Activated CD4-positive, alpha-beta T cell treated with anti-CD3 and anti-CD28 coated beads for 1 hour (primary cell): ENCODE results near the gene MCHR1.
"Not testable (repeated sequence)": the region's sequence is repeated elsewhere in the genome, so short reads cannot be mapped to it uniquely, and the experiment has no call there.

Experiments
- DNase-seq: peaks from one replicate; pipeline ENCODE4 v3.0.0-alpha.2; 2020

Gene MCHR1

DNA sequence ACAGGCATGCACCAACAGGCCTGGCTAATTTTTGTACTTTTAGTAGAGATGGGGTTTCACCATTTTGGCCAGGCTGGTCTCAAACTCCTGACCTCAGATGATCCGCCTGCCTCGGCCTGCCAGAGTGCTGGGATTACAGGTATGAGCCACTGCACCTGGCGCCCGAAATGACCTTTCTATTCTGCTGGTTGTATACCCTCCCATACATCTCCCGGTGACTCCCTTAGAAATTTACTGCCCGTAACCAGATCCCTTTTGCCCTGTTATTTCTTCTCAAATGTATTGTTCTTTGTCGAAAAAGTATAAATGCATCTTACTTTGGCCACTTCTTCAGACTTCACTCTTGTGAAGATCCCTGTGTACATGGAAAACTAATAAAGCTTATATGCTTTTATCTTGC, 22.0 kb downstream of the MCHR1 start:
- DNase-seq = no peak

DNA sequence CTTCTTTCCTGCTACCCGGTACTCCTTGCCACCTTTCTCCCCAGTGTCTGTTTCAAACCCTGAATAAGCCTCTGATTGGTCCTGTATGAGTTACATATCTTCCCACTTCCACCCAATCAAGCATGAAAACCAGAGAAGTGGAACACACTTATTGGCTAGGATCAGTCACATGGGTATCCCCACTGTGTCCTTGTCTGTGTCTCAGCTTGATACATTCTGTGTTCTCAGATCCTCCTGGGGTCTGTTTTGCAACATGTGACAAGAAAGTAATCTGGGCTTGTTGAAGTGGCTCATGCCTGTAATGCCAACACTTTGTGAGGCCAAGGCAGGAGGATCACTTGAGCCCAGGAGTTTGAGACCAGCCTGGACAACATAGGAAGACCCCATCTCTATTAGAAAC, 23.9 kb downstream of the MCHR1 start:
- DNase-seq = no peak

DNA sequence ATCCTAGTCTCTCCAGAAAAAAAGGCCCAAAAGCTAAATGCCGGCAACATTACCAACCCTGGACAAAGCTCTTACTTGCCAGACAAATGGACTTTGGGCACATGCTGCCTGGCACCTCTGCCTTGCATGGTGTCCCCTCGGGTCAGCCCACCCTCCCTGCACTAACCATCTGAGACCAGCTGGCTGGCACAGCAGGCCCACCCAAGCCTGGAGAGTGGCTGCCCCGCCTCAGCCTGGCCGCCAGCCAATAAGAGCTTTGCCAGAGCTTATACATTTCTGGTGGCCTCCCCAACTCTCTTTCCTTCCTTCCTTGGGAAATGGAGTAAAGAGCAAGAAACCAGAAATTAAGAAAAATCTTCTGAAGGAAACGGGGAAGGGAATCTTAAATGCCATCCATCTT, 24.5 kb downstream of the MCHR1 start:
- no peak for DNase-seq

DNA sequence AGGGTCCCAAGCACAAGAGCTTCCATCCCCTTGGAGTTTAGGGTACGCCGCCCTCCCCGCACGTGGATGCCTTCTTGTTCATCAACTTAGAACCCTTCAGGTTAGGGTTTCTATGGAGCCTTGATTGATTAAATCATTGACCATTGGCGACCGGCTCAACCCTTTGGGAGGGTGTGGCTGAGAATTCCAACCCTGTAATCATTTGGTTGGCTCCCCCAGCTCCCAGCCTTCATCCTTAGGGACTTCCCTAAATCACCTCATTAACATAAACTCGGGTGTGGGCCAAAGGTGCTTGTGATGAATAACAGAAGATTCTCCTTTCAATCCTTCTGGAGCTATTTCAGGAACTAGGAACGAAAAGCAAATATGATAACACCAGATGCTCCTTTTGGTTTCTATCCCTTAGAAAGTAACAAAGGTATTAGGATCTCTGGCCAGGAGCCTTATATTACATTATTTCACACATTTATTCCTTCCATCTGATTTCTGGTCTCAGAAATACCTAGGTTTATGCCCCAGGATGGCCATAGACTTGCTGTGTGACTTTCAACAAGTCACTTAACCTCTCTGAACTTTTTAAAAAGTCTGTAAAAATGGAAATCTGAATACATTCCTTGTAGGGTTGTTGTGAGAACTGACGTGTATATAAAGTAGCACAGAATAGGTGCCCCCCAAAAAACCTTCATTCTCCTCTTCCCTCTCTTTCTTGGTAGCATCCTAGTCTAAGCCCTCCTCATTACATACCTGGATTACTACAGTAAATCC, 26.8 kb downstream of the MCHR1 start:
- DNase-seq = no peak

DNA sequence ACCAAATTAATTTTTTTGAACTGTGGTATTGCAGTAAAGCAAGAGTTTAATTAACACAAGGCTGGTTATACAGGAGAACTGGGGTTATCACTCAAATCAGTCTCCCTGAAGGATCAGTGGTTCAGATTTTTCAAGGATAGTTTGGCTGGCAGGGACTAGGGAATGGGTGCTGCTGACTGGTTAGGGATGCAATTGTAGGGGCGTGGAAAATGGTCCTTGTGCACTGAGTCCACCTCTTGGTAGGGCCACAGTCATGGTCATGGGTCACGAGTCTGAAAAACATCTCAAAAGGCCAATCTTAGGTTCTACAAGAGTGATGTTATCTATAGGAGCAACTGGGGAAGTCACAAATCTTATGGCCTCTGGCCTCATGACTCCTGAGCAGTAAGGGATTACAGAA, 27.9 kb downstream of the MCHR1 start:
- no peak for DNase-seq

DNA sequence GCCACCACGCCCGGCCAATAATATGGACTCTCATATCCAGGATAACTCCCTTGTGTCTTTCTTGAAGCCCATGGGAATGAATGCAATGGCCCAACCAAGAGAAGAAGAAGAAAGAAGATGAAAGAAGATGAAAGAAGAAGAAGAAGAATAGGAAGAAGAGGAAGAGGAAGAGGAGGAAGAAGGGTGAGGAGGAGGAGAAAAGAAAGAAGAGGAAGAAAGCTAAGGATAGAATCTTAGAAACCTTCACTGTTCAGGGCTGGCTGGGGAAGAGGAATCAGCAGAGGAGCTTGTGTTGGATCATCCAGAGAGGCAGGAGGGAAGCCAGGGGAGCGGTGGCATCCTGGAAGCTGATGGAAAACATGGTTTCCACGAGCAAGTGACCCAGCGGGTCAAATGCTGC, 28.9 kb downstream of the MCHR1 start:
- DNase-seq = no peak

DNA sequence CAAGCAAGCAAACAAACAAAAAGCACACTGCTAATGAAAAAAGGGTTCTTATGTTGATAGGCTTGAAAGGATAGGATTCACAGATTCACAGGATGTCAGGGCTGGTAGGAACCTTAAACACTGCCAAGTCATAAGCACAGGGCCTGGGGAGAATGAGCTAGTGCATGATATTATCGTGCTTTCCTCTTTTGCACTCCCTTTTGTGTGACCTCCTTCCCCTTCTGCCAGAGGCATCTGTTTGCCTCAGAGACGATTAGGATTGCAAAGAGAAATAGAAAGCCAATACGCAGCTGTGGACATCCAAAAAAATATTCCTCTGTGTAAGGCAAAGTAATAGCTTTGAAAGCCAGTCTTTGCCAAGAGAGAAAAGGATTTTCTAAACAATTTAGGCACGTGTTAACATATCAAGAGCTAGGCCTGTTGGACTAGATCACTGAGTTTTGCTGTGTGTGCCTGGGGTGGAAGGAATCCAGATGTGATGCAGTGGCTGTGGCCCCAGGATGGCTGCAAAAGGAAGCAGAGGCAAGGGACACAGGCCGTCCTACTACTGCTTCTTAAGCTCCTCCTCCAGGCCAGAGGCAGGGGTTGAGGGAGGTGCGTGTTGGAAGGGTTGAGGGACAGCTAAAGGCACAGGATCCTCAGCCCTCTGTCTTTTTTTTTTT, 30.6 kb downstream of the MCHR1 start:
- no peak for DNase-seq

DNA sequence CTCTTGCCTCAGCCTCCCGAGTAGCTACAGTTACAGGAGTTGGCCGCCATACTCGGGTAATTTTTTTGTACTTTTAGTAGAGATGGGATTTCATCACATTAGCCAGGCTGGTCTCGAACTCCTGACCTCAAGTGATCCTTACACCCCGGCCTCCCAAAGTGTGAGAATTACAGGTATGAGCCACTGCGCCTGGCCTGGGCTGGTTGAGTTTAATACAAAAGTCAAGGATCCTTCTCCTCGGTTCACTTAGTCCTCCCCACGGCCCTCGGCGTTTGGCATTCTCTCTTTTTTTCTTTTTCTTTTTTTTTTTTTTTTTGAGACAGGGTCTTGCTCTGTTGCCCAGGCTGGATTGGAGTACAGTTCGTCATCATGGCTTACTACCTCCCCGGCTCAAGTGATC, 33.0 kb downstream of the MCHR1 start:
- no peak for DNase-seq

DNA sequence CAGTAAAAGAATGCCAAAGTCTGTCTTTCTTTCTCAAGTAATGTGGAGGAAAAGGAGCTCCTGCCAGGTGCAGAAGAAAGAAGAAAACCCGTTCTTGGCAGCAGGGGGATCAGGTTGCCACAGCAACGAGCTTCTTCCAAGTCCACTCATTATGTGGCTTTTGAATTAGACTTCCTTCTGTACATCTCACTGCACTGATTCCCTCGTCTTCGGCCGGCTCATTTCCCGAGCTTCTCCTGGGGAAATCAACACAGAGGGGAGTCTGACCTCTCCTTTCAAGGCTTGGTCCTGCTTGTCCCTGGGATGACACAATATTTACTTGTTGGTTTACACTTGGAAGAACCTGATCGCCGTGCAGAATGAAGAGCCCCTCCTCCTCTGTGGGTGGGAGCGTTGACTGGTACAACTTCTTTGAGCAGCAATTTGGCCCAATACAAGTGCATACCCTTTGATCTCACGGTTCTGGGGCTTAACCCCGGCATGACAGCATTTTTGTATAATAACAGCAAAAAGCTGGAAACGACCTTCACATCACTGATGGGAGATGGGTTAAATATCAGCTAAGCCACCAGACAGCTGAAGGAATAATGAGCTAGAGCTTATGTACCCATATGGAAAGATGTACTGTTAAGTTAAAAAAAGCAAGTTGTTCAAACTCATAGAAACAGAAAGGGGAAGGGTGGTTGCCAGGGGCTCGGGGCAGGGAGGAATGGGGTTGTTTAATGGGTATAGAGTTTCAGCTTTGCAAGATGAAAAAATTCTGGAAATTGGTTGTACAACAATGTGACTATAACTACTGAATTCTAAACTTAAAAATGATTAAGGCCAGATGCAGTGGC, 35.4 kb downstream of the MCHR1 start:
- DNase-seq = no peak

DNA sequence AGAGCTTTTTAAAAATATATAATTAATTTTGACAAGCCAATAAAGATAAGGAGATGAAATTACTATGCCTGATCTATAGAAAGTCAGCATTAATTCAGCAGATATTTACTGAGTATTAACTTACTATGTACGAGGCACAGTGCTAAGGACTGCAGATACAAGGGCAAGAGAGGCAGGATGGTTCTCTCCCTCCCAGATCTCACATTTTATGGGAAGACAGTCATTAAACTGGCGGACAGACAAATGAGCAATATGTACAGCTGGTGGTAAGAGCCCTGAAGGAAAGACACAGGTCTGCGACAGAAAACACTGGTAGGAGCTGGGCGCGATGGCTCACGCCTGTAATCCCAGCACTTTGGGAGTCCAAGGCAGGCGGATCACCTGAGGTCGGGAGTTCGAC, 36.8 kb downstream of the MCHR1 start:
- no peak for DNase-seq

DNA sequence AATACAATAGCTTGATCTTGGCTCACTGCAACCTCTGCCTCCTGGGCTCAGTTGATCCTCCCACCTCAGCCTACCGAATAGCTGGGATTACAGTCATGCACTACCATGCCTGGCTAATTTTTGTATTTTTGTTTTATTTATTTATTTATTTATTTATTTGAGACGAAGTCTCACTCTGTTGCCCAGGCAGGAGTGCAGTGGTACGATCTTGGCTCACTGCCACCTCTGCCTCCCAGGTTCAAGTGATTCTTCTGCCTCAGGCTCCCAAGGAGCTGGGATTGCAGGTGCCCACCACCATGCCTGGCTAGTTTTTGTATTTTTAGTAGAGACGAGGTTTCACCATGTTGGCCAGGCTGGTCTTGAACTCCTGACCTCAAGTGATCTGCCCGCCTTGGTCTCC, 38.4 kb downstream of the MCHR1 start:
- DNase-seq = not testable (repeated sequence)

DNA sequence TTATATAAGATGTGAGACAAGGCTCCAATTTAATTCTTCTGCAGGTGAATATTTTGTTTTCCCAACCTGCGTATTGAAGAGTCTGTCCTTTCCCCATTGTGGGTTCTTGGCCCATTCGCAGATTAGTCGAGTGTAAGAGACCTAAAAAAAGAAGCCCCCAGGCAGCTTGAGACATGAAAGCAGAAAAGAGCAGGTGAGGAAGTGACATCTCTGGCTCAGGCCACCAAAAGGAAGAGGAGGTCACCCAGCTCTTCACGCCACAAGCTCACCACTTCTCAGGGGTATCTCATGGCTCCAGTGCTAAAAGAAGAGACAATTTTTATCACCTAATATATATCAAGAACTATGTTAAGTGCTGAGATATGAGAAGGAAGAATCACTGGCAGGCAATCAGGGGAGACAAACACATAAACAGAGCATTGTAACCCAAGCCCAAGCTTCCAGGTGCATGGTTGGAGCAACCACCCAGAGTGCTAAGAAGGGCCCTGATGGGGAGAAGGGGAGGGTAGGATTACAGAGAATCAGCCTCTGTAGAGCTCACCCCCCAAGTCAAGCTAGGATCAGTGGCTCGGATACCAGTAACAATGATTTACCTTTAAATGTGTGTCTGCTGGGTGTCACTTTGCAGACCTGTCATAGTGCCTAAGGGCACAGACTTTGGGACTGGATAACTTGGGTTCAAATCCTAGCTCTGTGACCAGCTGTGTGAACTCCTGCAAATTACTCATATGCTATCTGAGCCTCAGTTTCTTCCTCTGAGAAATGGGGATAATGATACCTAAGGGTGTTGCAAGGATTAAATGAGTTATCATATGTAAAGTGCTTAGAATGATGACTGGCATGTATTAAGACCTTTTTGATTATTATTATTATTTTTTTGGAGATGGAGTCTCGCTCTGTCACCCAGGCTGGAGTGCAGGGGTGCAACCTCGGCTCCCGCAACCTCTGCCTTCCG, 39.2 kb downstream of the MCHR1 start:
- no peak for DNase-seq

DNA sequence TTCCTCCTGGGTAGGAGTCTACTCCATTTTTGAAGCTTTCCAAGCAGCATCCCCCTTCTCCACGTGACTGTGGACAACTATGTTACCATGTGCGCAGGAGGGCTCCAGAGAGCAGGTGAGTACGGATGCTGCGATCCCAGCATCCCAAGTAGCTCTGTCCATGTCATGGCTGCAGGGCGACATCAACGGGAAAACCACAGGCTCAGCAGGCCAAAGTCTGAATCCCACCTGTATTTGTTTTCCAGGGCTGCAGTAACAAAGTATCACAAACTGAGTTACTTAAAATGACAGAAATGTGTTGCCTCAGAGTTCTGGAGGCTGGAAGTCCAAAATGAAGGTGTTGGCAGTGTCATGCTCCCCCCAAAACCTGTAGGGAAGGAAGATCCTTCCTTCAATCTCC, 40.3 kb downstream of the MCHR1 start:
- DNase-seq = no peak

DNA sequence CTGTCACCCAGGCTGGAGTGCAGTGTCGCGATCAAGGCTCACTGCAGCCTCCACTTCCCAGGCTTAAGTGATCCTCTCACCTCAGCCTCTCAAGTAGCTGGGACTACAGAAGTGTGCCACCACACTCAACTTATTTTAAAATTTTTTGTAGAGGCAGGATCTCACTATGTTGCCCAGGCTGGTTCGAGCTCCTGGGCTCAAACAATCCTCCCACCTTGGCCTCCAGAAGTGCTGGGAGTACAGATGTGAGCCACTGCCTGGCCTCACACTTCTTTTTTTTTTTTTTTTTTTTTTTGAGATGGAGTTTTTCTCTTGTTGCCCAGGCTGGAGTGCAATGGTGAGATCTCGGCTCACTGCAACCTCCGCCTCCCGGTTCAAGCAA, 40.9 kb downstream of the MCHR1 start:
- DNase-seq = not testable (repeated sequence)

DNA sequence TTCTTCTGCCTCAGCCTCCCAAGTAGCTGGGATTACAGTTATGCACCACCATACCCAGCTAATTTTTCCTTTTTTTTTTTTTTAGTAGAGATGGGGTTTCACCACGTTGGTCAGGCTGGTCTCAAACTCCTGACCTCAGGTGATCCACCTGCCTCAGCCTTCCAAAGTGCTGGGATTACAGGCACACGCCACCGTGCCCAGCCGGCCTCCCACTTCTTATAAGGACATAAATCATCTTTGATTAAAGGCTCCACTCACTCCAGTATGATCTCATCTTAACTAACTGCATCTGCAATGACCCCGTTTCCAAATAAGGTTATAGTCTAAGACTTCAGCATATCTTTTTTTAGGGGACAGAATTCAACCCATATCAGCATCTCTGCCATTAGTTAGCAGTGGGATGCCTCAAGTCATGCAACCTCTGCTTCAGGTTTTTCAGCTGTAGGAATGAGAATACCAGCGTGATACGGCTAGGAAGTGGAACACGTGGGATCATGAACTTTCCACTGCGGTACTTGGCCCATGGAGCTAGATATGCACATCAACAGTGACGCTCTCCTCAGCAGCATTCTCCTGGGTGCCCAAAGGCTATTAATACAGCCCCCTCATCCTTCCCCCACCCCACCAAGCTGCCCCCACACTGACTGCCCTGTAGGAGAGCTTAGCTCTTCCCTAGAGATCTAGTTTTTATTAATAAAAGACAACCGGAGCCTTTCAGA, 41.4 kb downstream of the MCHR1 start:
- DNase-seq = no peak

DNA sequence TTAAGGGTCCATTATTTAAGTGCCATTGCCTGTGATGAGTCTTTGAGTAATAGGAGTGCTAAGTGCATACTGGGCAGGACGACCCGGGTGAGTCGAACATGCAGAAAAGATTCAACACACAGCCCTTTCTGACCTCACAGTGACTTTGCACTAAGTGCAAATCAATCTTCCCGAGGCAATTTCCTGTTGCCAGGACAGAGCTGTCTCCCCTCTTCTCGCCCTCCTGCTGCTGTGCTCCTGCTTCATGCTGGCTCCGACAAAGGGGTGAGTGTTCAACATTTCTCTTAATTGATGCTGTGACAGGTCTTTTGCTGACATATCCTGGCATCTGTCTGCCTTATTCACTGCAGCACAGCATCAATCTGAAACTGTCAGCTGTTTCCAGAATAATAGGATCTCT, 42.0 kb downstream of the MCHR1 start:
- no peak for DNase-seq

DNA sequence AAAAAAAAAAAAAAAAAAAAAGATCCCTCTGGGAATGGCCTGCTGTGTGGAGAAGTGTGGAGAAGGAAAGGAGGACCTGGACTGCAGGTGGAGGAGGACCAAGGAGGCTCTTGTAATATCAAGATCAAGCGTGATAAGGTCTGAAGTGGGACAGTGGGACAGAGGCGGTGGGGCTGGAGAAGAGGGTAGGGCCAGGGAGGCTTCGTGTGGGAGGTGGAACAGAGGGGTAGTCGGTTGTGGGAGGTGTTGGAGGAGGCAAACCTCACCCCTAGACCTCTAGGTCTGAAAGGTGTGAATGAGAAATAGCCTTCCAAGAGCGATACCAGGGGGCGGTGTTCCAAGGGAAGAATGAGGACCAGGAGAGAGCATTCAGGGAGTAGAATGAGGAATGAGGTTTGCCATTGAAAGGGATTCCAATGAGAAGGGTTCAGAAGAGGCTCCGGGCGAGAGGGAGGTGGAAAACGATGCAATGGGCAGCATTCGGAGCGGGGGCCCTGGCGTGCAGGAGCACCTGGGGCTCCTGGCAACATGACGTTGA, 44.2 kb downstream of the MCHR1 start:
- no peak for DNase-seq

DNA sequence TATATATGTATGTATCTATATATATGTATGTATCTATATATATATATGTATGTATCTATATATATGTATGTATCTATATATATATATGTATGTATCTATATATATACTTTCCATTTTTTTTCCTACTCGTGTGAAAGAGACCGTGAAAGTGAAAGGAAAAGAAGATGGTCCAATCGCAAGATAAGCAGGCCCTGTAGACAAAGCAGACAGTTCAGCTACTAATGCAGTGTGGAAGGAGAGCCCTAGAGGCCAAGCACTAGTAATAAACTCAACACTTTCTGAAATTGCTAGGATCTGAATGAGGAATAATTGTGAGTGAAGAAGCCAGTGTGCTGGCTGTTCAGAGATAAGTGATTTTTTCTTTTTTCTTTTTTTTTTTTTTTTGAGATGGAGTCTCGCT, 47.2 kb downstream of the MCHR1 start:
- no peak for DNase-seq

DNA sequence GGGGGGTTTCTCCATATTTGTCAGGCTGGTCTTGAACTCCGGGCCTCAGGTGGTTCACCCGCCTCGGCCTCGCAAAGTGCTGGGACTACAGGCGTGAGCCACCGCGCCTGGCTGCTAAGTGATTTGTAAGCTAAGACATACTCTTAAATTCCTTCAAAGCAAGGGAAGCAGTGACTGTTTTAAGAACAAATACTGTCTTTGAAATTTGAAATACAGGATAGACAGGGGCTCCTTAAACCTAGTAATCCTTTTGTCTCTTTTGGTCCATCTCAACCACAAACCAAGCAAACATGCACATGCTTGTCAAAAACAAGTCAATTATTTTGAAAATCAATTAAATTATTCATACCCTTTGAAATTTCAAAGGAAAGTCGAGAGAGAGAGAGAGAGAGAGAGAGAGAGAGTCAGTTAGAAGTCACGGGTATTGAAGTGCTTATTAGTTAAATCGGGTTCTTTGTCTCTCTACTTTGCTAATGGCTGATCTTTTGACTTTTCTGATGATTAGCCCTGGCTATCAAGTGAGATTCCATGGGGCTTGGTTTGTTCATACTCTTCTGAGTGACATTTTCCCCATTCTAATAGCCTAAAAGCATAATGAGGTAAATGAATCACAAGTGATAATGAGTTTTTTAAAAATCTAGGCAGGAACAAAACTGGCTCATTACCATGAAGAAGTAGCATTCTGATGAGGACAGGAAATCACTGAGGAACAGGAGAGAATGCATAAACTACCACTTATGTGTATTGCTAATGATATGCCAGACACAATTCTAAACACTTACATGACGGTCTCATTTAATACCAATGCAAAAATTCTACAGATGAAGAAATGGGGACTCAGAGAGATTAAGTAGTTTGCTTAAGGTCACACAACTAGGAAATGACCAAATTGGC, 48.0 kb downstream of the MCHR1 start:
- DNase-seq = no peak

DNA sequence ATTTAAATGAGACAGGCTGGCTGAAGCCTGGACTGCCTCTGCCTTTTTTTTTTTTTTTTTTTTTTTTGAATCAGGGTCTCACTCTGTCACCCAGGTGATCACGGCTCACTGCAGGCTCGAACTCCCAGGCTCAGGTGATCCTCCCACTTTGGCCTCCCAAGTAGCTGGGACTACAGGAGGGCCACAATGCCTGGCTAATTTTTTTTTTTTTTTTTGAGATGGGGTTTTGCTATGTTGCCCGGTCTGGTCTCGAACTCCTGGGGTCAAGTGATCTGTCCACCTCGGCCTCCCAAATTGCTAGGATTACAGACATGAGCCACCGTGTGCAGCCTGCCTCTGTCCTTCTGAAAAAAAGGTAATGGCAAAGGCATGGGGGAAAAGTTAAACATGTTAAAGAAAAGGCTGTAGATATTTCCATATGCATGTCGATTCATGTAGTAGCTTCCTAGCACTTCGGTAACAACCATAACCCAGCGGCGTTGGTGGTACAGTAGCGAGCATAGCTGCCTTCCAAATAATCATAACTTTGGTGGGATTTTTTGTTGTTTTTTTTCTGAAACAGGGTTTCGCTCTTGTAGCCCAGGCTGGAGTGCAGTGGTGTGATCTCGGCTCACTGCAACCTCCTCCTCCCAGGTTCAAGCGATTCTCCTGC, 48.8 kb downstream of the MCHR1 start:
- no peak for DNase-seq
